ENCODE measurements around the gene SEC14L2.

SEC14L2 gene

GRCh38 chr22:30404307-30404706, 7.5 kb downstream of the SEC14L2 start:
- DNase-seq (ENCODE audit: low read depth), result no peak

DNA sequence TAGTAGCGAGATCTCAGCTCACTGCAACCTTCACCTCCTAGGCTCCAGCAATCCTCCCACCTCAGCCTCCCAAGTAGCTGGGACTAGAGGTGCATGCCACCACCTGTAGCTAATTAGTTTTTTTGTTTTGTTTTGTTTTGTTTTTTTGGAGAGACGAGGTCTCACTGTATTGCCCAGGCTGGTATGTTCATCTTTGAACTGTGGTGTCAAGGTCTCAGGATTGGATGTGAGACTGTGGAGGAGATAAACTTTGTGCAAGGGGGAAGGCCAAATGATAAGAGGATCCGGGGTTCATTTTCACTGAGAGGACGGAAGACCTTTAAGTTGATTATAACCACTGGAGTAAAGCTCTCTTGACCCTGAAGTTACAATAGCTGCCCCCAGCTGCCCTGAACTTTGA, 8.9 kb downstream of the SEC14L2 start:
- no peak for DNase-seq (ENCODE audit: low read depth)

- DNase-seq (ENCODE audit: low read depth), result no peak
These were observed 9.6 kb downstream of the SEC14L2 start for GRCh38 chr22:30406400-30406799.

- no peak for DNase-seq (ENCODE audit: low read depth)
These were observed 11.7 kb downstream of the SEC14L2 start for GRCh38 chr22:30408388-30409102.

DNA sequence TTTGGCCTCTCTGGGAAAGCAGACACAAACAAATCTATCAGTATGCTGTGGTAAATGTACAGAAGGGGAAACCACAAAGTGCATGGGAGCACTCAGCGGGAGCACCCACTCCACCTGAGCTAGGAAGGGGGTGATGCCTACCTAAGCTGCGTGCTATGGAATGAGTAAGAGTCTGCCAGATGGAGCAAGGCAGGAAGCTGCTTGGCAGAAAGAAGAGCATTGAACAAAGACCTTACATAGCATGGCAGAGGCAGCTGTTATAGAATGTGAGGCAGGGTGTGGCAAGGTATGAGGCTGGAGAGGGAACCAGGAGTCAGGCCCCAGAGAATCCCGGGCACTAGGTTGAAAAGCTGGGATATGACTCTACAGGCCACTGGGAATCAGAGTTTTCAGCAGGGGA, 15.0 kb downstream of the SEC14L2 start:
- DNase-seq (ENCODE audit: low read depth), result no peak

DNA sequence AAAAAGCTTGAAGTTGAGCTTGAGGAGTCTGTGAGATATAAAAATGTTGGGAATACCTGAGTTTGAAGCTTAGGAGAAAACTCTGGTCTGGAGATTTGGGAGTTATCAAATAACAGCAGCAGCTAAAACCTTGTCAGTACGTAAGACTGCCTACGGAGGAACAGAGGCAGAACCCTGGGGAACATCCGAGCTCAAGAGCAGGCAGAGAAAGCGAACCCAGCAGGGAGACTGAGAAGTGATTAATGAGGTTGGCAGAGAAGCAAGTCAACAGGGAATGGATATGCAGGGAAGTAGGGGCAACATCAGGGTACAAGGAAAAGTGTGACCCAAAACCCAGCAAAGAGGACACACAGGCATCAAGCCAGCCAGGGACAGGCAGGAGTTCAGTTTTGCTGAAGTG, 16.2 kb downstream of the SEC14L2 start:
- DNase-seq (ENCODE audit: low read depth), result no peak

- no peak for DNase-seq (ENCODE audit: low read depth)
These were observed 17.1 kb downstream of the SEC14L2 start for GRCh38 chr22:30413745-30414524.

DNA sequence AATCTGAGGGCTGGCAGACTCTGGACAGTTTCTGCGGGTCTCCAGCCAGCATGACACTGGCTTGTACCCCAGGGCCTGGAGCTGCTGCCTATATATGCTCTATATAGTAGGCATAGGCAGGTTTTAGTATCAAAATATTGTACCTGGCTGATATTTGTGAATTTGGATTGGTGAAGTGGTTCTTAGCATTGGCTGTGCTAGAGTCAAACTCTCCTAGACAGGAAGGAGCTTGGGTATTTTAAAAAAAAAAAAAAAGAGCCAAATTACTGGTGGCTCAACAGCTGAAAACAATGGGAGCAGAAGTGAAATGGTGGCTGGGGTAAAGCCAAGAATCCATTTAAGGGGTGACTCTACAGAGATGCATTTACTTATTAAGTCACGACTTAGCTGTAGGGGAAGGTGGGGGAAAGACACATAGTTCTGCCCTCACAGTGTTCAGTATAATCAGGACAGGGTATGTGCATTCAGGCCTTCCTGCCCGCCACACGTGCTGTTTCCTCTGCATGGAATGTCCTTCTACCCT, 17.8 kb downstream of the SEC14L2 start:
- DNase-seq (ENCODE audit: low read depth), result no peak

GRCh38 chr22:30416403-30416802, 19.6 kb downstream of the SEC14L2 start:
- no peak for DNase-seq (ENCODE audit: low read depth)

DNA sequence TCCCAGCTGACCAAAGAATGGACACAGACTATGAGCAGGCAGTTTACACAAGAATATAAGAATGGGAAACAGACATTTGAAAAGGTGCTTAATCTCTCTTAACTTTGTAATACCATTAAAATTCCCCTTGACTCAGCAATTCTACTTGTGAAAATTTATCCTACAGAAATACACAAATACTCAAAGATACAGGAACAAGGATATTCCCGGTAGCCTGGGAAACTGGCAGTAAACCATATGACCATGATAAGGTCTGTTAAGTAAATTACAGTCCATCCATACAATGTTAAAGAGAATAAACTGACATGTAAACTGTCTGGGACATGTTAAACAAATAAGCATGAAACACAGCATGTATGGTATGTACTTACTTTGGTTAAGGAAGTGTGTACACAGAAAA, 20.0 kb downstream of the SEC14L2 start:
- no peak for DNase-seq (ENCODE audit: low read depth)

GRCh38 chr22:30420347-30421125, 23.7 kb downstream of the SEC14L2 start:
- peak; percentile 36 for DNase-seq (ENCODE audit: low read depth)

DNA sequence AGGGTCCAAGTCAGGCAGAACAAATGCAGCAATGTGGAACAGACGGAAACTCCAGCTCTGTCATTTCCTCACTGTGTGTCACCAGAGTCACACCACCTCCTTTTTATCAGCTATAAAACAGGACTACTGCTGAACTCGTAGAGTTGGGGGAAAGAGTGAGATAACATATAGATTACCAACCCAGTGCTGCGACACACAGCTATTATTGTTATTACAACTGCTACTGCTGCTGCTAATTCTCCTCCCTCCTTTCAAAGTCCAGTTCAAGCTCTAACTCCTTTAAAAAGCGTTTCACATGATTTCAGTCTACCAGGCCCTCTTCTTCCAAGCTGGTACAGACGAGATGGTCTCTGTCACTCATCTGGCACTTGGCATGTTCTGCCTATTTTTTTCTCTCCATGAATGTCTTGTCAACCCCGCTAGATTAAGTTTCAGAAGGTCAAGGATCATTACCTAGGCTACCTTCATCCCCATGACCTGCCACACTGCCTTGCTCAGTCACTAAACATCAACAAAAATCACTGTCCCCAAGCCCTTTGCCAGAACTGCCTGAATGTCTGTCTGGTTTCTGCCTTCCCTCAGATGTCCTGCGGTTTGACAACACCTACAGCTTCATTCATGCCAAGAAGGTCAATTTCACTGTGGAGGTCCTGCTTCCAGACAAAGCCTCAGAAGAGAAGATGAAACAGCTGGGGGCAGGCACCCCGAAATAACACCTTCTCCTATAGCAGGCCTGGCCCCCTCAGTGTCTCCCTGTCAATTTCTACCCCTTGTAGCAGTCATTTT, 25.1 kb downstream of the SEC14L2 start:
- DNase-seq (ENCODE audit: low read depth), result no peak

DNA sequence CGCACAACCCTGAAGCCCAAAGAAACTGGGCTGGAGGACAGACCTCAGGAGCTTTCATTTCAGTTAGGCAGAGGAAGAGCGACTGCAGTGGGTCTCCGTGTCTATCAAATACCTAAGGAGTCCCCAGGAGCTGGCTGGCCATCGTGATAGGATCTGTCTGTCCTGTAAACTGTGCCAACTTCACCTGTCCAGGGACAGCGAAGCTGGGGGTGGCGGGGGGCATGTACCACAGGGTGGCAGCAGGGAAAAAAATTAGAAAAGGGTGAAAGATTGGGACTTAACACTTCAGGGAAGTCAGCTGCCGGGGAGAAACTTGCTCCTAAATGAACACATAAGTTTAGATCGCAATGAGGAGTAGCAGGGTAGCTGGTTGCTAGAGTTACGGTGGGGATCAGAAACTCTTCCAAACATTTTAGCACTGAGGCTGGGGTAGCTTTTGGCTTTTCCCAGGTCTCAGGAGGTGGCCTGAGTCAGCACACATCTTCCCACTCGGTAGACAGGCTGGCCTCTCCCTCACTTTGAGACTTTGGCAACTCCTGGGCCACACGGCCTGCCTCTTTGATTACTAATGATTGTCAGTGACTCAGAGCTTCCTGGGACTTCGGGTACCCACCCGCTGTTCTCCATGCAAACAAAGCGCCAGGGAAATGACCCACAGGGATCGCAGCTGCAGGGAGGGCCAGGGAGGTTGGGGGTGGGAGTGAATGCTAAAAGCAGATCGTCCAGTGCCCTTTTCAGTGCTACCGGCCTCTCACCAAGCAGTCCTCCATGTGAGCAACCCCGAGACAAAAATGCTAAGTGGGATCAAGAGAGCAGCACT, 25.9 kb downstream of the SEC14L2 start:
- DNase-seq (ENCODE audit: low read depth), result peak; percentile 86

DNA sequence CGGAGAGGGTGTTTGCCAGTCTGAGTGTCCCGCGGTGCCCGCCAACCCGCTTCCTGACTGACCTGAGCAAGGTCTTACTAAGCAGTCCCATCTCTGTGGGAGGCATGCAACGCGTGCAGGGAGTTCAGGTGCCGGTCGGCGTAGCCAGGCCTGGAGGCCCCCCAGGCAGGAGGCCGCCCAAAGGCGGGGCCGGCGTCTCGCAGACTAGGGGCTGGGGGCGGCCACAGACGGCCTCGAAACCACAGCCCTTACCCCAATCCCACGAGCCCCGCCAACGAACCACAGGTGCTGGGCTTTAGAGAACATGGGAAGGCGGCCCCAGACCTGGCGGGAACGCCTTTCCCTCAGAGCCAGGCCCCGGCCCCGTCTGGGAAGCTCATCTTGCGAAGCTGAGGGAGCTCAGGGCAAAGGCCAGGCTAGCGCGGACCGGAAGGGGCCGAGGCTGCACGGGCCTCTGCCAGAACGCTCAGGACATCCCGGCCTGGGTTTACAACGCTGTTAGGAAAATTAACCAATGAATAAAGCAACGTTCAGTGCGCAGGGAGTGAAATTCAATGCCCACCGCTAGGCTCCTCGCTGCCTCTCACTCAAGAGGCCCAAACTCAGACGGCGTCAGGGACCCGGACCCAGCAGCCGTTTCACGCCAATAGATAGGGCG, 26.6 kb downstream of the SEC14L2 start:
- no peak for DNase-seq (ENCODE audit: low read depth)

GRCh38 chr22:30423959-30424533, 27.2 kb downstream of the SEC14L2 start:
- peak; percentile 99 for DNase-seq (ENCODE audit: low read depth)

GRCh38 chr22:30424534-30425326, 27.9 kb downstream of the SEC14L2 start:
- no peak for DNase-seq (ENCODE audit: low read depth)

- DNase-seq (ENCODE audit: low read depth), result no peak
These were observed 28.5 kb downstream of the SEC14L2 start for GRCh38 chr22:30425327-30425615.

DNA sequence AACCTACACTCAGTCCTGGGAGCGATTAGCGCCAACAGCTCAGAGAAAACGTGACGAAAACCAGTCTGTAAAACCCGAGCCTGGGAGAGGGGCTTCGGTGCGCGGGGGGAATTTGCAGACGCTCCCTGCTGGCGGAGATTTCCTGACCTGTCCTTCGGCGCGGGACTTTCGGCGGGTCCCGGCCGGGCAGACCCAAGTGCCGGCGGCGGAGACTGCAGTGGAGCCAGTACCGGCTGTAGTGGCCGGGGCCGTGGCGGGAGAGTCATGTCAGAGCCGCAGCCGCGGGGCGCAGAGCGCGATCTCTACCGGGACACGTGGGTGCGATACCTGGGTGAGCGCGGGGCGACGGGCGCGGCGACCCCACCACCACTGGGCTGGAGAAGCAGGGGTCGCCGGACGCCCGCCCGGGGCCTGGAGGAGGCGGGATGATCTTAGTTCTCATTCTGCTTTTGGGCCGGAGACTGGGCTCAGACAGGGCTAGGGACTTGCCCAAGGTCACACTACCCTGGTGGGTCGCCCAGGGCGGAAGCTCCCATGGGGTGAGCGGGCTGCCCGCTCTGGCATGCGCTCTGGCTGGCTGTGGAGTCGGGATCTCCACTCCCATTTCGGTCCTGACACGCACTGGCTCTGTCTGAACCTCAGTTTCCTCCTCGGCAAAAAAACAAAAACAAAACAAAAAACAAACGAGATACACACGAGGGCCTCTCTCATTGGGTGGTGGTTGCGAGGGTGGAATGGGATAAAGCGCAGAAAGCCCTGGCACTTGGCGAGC, 29.0 kb downstream of the SEC14L2 start, which contains the start of gene MTFP1:
Gene MTFP1 (plus strand): TSS at position 153 of the 772 bp plus-strand sequence. CDS start 112 bp downstream, at position 265.
- peak; percentile 47 for DNase-seq (ENCODE audit: low read depth)
